Osteoblast (primary cell): ENCODE measurements around the gene GNAI2. TPM values are rescaled to one million over a fixed set of nuclear protein-coding genes. Genes with fewer than 3 reads are reported as not detected.
A peak's percentile ranks its signal among the peaks of the same experiment; 100 is the strongest.

Experiments
- DNase-seq: peaks from one replicate; pipeline ENCODE4 v3.0.0; 2011; ENCODE audit warnings: low spot score, mixed read lengths; ENCODE audit not compliant: insufficient read length; ENCODE audit errors: missing footprints
- H2AFZ ChIP-seq: 2 replicates; pipeline ENCODE4 v1.6.0; 2011; ENCODE audit warnings: mild to moderate bottlenecking, low read length
- H3K27ac ChIP-seq: 2 replicates; pipeline ENCODE4 v1.5.1; 2011; ENCODE audit warnings: mild to moderate bottlenecking, low read depth, low read length, moderate library complexity
- H3K27me3 ChIP-seq: 2 replicates; pipeline ENCODE4 v1.6.0; 2012; ENCODE audit warnings: mild to moderate bottlenecking, control low read depth, inconsistent platforms, low read length, moderate library complexity; ENCODE audit not compliant: insufficient read depth
- H3K36me3 ChIP-seq: 2 replicates; pipeline ENCODE4 v1.5.1; 2011; ENCODE audit warnings: mild to moderate bottlenecking, low read length, control low read depth, moderate library complexity; ENCODE audit not compliant: insufficient read depth
- H3K4me1 ChIP-seq: 2 replicates; pipeline ENCODE4 v1.5.1; 2011; ENCODE audit warnings: mild to moderate bottlenecking, low read length, control low read depth, moderate library complexity; ENCODE audit not compliant: insufficient read depth
- H3K4me2 ChIP-seq: 2 replicates; pipeline ENCODE4 v1.6.0; 2011; ENCODE audit warnings: mild to moderate bottlenecking, low read length; ENCODE audit not compliant: insufficient read depth
- H3K4me3 ChIP-seq: fragments of 200-600 bp; sonication (generic); 3 replicates; pipeline ENCODE4 v1.5.1; 2012; ENCODE audit warnings: mild to moderate bottlenecking, low read length, inconsistent platforms; ENCODE audit not compliant: insufficient read depth
- H3K79me2 ChIP-seq: 2 replicates; pipeline ENCODE4 v1.6.0; 2012; ENCODE audit warnings: mild to moderate bottlenecking, low read length, control low read depth, inconsistent platforms; ENCODE audit not compliant: insufficient read depth
- H3K9me3 ChIP-seq: 2 replicates; pipeline ENCODE4 v1.5.1; 2011; ENCODE audit warnings: low read depth, low read length, control low read depth
- H4K20me1 ChIP-seq: 2 replicates; pipeline ENCODE4 v1.6.0; 2012; ENCODE audit warnings: mild to moderate bottlenecking, low read length, control low read depth; ENCODE audit not compliant: insufficient read depth
- total RNA-seq: library from RNA; depleted of rRNA; stranded (reverse); fragments of >200 nt; gene quantifications from 2 replicates; pipeline ENCODE4 v1.2.3, GENCODE V29; 2012
- TF ChIP-seq, protein P1 (sequence below): IDR thresholded peaks from 2 replicates; pipeline ENCODE4 v1.5.1; 2011; ENCODE audit warnings: mild to moderate bottlenecking, low read depth, low read length, moderate library complexity; ENCODE audit errors: extremely low read depth

GNAI2 gene
- total RNA-seq, 1 donor = 223 TPM

GRCh38 chr3:50293079-50293801 is 57.2 kb downstream of the GNAI2 start:
- H3K27ac ChIP-seq = peak overlapping the region; percentile 56
- no peaks in the 10 kb centered on the region for H3K9me3 ChIP-seq
- H3K4me1 ChIP-seq = peaks cover 17% of the 10 kb centered on the region
- H3K4me2 ChIP-seq = peak overlapping the region; percentile 89
- H3K36me3 ChIP-seq = peaks cover 23% of the 10 kb centered on the region
- H3K4me3 ChIP-seq = peak overlapping the region; percentile 81
- H2AFZ ChIP-seq = peak overlapping the region; percentile 96
- H4K20me1 ChIP-seq = no peaks in the 10 kb centered on the region
- H3K79me2 ChIP-seq = peaks cover 30% of the 10 kb centered on the region
- no peak for DNase-seq
- no peaks in the 10 kb centered on the region for H3K27me3 ChIP-seq
- TF ChIP-seq, protein P1, sequence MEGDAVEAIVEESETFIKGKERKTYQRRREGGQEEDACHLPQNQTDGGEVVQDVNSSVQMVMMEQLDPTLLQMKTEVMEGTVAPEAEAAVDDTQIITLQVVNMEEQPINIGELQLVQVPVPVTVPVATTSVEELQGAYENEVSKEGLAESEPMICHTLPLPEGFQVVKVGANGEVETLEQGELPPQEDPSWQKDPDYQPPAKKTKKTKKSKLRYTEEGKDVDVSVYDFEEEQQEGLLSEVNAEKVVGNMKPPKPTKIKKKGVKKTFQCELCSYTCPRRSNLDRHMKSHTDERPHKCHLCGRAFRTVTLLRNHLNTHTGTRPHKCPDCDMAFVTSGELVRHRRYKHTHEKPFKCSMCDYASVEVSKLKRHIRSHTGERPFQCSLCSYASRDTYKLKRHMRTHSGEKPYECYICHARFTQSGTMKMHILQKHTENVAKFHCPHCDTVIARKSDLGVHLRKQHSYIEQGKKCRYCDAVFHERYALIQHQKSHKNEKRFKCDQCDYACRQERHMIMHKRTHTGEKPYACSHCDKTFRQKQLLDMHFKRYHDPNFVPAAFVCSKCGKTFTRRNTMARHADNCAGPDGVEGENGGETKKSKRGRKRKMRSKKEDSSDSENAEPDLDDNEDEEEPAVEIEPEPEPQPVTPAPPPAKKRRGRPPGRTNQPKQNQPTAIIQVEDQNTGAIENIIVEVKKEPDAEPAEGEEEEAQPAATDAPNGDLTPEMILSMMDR = no peak

DNA sequence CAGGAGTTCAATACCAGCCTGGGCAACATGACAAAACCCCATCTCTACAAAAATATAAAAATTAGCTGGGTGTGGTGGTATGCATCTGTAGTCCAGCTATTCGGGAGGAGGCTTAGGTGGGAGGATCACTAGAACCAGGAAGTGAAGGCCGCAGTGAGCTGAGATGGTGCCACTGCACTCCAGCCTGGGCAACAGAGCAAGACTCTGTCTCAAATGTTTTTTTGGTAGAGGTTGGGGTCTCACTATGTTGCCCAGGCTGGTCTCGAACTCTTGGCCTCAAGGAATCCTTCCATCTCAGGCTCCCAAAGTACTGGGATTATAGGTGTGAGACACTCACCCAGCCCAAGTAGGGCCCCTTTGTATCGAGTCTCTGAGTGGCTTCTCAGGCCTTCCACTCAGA is 58.1 kb downstream of the GNAI2 start:
- H3K27me3 ChIP-seq = no peaks in the 10 kb centered on the region
- no peak for DNase-seq
- H4K20me1 ChIP-seq = no peaks in the 10 kb centered on the region
- H3K4me2 ChIP-seq = no peak overlapping the region
- H3K27ac ChIP-seq = no peak overlapping the region
- TF ChIP-seq, protein P1 = no peak
- H2AFZ ChIP-seq = no peak overlapping the region
- H3K36me3 ChIP-seq = peaks cover 15% of the 10 kb centered on the region
- no peak overlapping the region for H3K4me3 ChIP-seq
- H3K9me3 ChIP-seq = no peaks in the 10 kb centered on the region
- peaks cover 37% of the 10 kb centered on the region for H3K79me2 ChIP-seq
- peaks cover 23% of the 10 kb centered on the region for H3K4me1 ChIP-seq

GRCh38 chr3:50294492-50295403 is 58.7 kb downstream of the GNAI2 start:
- H3K27ac ChIP-seq = no peak overlapping the region
- H3K4me1 ChIP-seq = peaks cover 26% of the 10 kb centered on the region
- no peaks in the 10 kb centered on the region for H3K27me3 ChIP-seq
- no peaks in the 10 kb centered on the region for H4K20me1 ChIP-seq
- peaks cover 36% of the 10 kb centered on the region for H3K79me2 ChIP-seq
- TF ChIP-seq, protein P1 = no peak
- no peak overlapping the region for H3K4me3 ChIP-seq
- peaks cover 9% of the 10 kb centered on the region for H3K36me3 ChIP-seq
- no peaks in the 10 kb centered on the region for H3K9me3 ChIP-seq
- DNase-seq = no peak
- H2AFZ ChIP-seq = no peak overlapping the region
- no peak overlapping the region for H3K4me2 ChIP-seq
